Bronchial epithelial cell (primary cell): Measurements from ENCODE around the gene MAPKAPK2. TPM values are rescaled to one million over a fixed set of nuclear protein-coding genes. Genes with fewer than 3 reads are reported as not detected.

Source experiments
- DNase-seq: peaks from one replicate; pipeline ENCODE4 v3.0.0-alpha.2; 2010; ENCODE audit warnings: low read depth
- FAIRE-seq: peaks from 2 replicates; lab custom pipeline; 2011; peaks lifted over from hg19 to GRCh38; lab: Jason Lieb, UNC
- H3K27me3 ChIP-seq: 2 replicates; pipeline ENCODE4 v1.5.1; 2011; ENCODE audit warnings: low read length; ENCODE audit not compliant: control insufficient read depth, insufficient read depth
- H3K36me3 ChIP-seq: 2 replicates; pipeline ENCODE4 v1.5.1; 2011; ENCODE audit warnings: low read length; ENCODE audit not compliant: control insufficient read depth, insufficient read depth
- H3K4me3 ChIP-seq: 2 replicates; pipeline ENCODE4 v1.5.1; 2011; ENCODE audit warnings: mild to moderate bottlenecking, low read depth, low read length, control low read depth
- total RNA-seq: library from RNA; depleted of rRNA; stranded (reverse); fragments of >200 nt; gene quantifications from 2 replicates; pipeline ENCODE4 v1.2.1, GENCODE V29; 2014
- TF ChIP-seq, protein P1 (sequence below): IDR thresholded peaks from 2 replicates; pipeline ENCODE4 v1.5.1; 2011; ENCODE audit warnings: mild to moderate bottlenecking, moderate library complexity, low read length, control low read depth, inconsistent platforms; ENCODE audit not compliant: insufficient read depth, severe bottlenecking

Gene MAPKAPK2
- total RNA-seq, 1 donor from 2014 or later: 23.2 TPM

GRCh38 chr1:206715120-206715519, 30.4 kb downstream of the MAPKAPK2 start:
- Histone ChIP-seq H3K36me3 (no peaks in the 10 kb centered on the region), H3K4me3 (no peak overlapping the region), H3K27me3 (no peaks in the 10 kb centered on the region)
- FAIRE-seq (no peak), DNase-seq (no peak)
- TF ChIP-seq, protein P1, sequence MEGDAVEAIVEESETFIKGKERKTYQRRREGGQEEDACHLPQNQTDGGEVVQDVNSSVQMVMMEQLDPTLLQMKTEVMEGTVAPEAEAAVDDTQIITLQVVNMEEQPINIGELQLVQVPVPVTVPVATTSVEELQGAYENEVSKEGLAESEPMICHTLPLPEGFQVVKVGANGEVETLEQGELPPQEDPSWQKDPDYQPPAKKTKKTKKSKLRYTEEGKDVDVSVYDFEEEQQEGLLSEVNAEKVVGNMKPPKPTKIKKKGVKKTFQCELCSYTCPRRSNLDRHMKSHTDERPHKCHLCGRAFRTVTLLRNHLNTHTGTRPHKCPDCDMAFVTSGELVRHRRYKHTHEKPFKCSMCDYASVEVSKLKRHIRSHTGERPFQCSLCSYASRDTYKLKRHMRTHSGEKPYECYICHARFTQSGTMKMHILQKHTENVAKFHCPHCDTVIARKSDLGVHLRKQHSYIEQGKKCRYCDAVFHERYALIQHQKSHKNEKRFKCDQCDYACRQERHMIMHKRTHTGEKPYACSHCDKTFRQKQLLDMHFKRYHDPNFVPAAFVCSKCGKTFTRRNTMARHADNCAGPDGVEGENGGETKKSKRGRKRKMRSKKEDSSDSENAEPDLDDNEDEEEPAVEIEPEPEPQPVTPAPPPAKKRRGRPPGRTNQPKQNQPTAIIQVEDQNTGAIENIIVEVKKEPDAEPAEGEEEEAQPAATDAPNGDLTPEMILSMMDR: no peak

- Histone ChIP-seq H3K36me3 (no peaks in the 10 kb centered on the region), H3K4me3 (no peak overlapping the region), H3K27me3 (no peaks in the 10 kb centered on the region)
- DNase-seq (no peak), FAIRE-seq (no peak)
- TF ChIP-seq, protein P1: no peak
Observed at GRCh38 chr1:206715552-206716158, 30.9 kb downstream of the MAPKAPK2 start.

- H3K27me3 ChIP-seq: no peaks in the 10 kb centered on the region
- no peaks in the 10 kb centered on the region for H3K36me3 ChIP-seq
- TF ChIP-seq, protein P1: no peak
- no peak overlapping the region for H3K4me3 ChIP-seq
- no peak for FAIRE-seq
- no peak for DNase-seq
Observed at GRCh38 chr1:206716159-206716869, 31.6 kb downstream of the MAPKAPK2 start.

DNA sequence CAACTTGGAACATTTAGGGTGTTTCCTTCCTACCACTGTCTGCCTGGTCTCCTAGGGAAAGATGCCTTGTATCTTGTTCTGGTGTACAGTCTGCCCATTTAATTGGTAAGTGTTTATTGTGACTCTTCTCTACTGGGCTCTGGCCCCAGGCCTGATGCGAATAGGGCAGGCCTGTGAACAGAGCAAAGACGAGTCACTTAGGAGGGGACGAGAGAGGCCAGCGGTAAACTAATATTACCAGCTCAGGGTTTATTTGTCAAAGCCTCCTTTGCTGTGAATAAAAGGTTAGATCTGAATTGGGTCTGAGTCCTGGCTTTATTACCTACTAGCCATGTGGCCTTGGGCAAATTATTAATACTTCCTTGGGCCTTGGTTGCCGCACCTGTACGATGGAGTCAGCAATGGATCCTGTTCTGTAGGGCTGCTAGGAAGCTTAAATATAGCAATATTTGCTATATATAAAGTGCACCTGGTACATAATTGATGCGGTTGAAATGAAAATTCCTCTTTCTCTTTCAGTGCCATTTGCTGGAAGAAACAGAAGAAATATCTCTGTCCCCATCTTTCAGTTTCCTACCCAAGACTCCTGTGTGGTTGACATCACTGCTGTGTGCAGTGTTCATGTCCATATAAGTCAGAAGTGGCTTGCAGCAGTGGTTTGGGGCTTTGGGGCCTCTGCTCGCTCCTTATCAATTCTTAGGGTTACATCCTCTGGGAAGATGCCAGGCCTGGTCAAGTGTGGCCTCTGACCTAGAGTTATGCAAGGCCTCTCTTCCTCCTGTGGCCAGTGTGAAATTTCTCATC, 32.4 kb downstream of the MAPKAPK2 start:
- DNase-seq: no peak
- Histone ChIP-seq H3K36me3 (no peaks in the 10 kb centered on the region), H3K4me3 (no peak overlapping the region), H3K27me3 (no peaks in the 10 kb centered on the region)
- no peak for FAIRE-seq
- TF ChIP-seq, protein P1: no peak

DNA sequence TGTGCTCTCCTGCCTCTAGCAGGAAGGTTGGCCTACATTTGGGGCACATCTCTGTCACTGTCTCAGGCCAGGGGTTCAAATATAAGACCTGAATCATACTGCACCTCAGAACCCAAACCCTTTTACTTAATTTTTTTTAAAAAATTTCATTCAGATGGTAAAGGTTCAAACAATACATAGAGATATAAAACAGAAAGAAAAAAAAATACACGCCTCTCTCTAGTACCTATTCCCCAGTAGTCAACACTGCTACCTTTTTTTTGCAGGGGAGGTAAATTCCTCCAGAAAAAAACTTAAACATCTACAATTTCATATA, 32.9 kb downstream of the MAPKAPK2 start:
- H3K27me3 ChIP-seq: no peaks in the 10 kb centered on the region
- no peak for DNase-seq
- TF ChIP-seq, protein P1: no peak
- H3K4me3 ChIP-seq: no peak overlapping the region
- no peak for FAIRE-seq
- H3K36me3 ChIP-seq: no peaks in the 10 kb centered on the region
